DND-41 (cell line): ENCODE measurements around the gene TMEM184B.

ENCODE experiments used
- CTCF ChIP-seq: IDR thresholded peaks from 2 replicates; pipeline ENCODE4 v1.5.1; 2012; ENCODE audit warnings: borderline replicate concordance, low read length, moderate library complexity, mild to moderate bottlenecking; ENCODE audit not compliant: poor library complexity, severe bottlenecking; ENCODE audit errors: extremely low read depth
- EZH2 ChIP-seq: IDR thresholded peaks from 3 replicates; pipeline ENCODE4 v1.6.1; 2012; ENCODE audit warnings: borderline replicate concordance, low read depth, mild to moderate bottlenecking, moderate library complexity, low read length, inconsistent platforms; ENCODE audit not compliant: severe bottlenecking

DNA sequence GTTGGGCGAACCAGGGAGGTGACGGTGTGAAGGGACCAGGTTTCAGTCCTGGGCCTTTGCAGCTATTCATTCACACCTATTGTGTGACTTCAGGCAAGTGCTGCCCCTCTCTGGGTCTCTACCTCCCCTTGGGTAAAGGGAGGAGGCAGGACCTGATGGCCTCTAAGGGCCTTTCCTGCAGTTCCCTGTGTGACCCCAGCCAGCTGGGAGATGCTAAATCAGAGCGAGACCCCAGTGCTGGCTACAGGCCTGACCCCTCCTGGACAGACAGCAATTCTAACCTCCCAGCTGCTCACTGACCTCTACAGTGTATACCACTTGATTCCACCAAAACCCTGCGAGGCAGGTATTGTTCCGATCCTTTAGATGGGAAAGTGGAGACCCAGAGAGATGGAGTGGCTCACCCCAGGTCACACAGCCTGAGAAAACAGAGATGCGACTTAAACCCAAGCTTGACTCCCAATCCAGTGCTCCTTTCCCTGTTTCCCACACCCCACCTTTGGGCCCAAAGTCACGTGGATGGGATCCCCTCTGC, 64.8 kb downstream of the TMEM184B start:
- TF ChIP-seq EZH2 (no peak), CTCF (no peak)
